ENCODE data around the gene SREBF2. TPM values are rescaled to one million over a fixed set of nuclear protein-coding genes. Genes with fewer than 3 reads are reported as not detected.

Gene SREBF2
- 165 TPM for total RNA-seq

DNA sequence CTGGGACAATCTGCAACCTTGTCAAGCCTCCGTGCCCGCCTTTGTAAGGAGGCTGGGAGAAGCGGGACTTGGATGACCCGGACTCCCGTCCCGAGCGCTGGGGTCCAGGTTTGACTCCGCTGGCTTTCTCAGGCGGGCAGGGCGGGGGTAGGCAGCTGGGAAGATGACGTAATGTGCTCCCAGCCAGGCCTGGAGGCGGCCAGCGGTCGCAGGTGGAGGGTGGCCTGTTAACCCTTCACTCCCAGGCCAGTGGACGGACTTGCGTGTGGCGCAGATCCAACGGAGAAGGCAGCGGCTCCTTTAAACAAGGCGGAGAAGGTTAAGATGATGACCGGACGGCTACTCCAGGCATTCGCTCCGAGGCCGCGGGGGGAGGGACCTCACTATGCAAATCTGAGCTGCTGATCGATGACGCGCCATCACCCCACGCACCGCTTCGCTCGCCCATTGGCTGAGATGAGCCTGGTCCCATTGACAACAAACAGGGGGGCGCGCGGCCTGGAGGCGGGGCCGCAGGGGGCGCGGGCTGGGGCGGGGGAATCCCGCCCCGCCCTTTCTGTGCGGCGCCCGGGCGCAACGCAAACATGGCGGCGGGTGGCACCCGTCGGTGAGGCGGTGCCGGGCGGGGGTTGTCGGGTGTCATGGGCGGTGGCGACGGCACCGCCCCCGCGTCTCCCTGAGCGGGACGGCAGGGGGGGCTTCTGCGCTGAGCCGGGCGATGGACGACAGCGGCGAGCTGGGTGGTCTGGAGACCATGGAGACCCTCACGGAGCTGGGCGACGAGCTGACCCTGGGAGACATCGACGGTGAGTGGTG is at the start of gene SREBF2:
Gene SREBF2, plus strand, starts transcription at position 553 of the 816 bp plus-strand sequence. Its CDS starts 166 bp downstream, at position 719.
- DNase-seq (ENCODE audit: low spot score): peak; percentile 99

DNA sequence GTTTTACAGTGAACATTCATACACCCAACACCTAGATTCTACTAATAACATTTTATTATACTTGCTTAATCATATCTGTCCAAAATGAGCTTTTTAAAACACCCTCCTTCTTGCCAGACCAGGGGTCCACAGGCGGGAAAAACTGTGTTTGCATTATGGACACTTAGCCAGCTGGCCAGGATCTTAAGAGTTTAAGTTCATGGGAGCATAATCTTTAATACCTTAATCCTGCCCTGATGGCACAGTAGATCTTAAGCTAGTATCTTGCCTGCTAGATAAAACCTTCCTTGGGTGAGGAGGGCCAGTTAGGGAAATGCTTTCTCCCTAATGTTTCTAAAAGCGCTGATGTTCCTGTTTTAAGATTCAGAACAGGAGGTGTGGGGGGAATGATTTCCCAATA is 45.6 kb upstream of the SREBF2 start:
- DNase-seq (ENCODE audit: low spot score): no peak

GRCh38 chr22:41793871-41794270 is 39.0 kb upstream of the SREBF2 start:
- DNase-seq (ENCODE audit: low spot score): no peak

- DNase-seq (ENCODE audit: low spot score): no peak
These were observed 34.2 kb upstream of the SREBF2 start for GRCh38 chr22:41798736-41799135.

DNA sequence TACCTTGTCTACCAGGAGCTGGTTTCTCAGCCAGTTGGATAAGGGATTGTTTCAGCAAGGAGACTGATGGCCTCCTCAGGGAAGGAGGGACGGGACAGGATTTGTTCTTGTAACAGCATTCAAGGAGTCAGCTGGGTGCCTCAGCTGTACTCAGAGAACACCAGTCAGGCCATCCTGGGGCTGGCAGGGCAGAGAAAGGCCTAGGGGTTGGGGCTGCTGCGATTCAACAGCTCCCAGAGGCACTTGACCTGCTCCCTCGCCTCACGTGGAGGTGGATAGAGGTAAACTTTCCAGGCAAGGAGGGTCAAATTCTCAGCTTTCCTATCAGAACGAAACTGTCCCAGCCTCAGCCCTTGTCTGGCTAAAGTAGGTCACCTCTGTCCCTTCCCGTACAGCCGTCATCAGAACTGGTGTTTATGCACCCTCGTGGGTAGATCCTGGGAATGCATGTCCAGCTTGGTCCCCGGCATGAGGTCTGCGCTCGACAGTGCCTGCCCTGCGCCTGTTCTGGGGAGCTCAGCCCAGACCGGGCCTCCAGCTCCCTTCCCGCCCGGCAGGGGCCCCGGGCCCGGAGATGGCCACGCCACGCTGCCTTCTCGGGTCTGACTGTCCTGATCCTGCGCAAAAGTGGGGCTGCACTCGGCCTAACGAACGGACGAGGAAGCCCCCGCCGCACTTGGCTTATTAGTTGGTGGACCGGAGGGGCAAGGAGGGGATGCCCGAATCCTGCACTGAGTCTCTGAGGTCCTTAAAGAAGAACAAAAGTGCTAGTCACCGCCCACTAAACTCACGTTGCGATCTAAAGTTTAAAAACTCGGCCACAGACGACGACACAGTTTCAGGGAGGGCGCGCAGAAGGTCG is 33.2 kb upstream of the SREBF2 start:
- DNase-seq (ENCODE audit: low spot score): peak; percentile 53

DNA sequence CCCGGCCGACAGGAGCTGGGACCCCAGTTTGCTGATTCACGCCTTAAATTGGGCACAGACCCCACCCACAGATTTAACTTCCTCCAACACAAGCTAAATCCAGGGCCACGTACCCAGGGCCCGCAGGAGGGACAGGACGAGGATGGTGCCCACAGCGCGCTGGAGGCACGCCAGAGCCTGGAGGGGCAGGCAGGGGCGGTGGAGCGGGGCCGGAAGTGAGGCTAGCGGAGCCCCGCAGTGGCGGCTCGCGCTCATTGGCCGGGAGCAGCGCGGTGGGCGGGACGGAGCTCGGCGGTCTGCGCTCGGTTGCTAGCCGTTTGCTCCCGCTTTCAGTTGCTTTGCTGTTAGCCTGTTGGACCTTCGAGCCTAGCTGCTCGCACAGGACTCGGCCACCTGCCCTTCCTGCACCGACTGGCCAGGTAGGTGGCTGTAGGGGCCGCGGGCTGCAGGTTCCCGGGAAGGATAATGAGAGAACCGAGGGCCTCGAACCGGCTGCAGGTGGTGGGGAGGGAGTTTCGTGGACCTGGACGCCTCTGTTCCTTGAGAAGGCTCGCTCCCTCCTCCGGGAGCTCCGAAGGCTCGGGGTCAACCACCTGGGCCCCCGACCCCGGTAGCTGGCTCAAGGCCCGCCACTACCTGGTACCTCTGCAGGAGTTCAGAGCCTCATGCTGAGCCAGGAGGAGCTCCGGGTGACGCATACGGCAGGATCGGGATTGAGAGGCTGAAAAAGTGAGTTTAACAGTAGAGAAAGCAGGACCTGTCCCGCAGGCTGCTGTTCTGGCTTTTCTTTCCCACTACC is 32.4 kb upstream of the SREBF2 start, which contains the start of gene CCDC134:
Gene CCDC134, plus strand, starts transcription at position 332 of the 799 bp plus-strand sequence. CDS start 8,212 bp downstream, outside the sequence.
- DNase-seq (ENCODE audit: low spot score): peak; percentile 92

DNA sequence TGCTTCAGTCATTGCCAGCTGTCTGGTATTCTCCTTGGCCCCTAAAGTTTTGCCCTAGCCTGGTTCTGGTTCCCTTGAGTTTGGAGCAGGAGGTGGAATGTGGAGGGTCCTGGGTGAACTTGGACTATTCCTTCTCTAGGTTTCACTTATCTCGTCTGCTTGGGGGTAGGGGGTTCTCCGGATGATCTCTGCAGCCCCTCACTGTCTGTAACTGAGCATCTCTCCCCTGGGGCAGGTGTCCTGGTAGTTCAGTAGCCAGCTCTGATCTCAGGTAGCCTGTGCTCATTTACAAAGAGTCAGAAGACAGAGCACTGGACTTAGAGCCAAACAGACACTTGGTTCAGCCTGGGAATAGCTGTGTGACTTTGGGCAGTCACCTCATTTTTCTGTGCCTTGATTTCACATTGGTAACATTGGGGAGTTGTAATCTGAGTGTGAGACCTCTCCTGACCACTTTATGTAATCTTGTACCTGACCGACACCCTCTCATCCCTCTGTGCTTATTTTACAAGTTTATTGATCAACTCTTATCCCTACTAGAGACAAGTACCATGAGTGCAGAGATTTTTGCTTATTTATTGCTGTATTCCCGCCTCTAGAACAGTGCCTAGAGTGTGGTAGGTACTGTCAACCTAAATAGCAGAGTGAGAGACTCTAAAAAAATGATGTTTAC is 31.6 kb upstream of the SREBF2 start:
- no peak for DNase-seq (ENCODE audit: low spot score)

- DNase-seq (ENCODE audit: low spot score): no peak
These were observed 31.0 kb upstream of the SREBF2 start for GRCh38 chr22:41801886-41802285.

DNA sequence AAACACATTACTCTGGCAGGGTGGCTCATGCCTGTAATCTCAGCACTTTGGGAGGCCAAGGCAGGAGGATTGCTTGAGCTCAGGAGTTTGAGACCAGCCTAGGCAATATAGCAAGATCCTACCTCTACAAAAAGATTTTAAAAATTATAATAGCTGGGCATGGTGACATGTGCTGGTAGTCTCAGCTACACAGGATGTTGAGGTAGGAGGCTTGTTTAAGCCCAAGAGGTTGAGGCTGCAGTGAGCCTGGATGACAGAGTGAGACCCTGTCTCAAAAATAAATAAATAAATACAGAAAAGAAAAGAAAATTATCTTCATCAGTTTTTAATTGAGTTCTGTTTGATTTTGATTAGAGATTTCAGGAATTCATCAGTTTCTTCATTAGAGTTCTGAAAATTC is 27.3 kb upstream of the SREBF2 start:
- DNase-seq (ENCODE audit: low spot score): no peak

GRCh38 chr22:41808400-41808799 is 24.5 kb upstream of the SREBF2 start:
- DNase-seq (ENCODE audit: low spot score): no peak

DNA sequence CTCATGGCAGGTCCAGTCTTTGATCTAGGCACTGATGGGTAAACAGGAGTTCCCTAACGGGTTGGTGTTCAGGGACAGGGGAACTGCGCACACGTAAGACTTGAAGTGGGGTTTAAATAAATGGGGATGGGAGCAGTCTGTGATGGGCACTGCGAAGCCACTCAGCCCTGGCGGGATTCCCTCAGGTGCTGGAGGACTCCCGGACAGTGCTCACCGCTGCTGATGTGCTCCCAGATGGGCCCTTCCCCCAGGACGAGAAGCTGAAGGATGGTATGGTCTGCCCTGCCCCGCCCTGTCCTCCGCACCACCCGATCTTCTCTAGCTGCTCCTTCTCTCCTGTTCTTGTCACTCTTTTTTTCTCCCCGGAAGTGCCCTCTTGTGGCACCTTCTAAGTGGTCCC is 22.9 kb upstream of the SREBF2 start:
- DNase-seq (ENCODE audit: low spot score): no peak

- no peak for DNase-seq (ENCODE audit: low spot score)
These were observed 19.9 kb upstream of the SREBF2 start for GRCh38 chr22:41812805-41813545.

DNA sequence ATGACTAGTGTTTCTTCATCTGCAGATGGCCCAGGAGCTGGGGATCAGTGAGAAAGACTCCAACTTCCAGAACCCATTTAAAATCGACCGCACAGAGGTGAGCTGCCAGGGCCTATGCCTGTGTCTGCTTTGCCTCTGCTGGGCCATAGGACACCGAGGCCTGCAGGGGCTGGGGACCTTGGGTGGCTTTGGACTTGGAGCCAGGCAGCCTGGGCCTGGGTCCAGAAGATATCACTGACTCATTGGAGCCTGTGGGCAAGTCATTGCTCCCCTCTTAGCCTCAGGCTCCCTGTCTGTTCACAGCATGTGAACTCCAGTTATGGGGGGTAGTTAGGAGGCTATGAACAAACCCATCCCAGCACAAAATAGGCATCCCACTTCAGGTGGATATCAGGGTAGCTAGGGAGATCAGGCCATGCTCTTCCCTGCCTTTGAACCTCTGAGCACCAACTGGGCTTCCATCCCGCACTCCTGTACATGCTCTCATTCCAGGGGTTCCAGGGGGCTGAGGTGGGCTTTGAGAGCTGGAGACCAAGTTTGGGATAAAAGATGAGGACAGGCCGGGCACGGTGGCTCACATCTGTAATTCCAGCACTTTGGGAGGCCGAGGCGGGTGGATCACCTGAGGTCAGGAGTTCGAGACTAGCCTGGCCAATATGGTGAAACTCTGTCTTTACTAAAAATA is 19.0 kb upstream of the SREBF2 start:
- no peak for DNase-seq (ENCODE audit: low spot score)

- DNase-seq (ENCODE audit: low spot score): no peak
These were observed 17.2 kb upstream of the SREBF2 start for GRCh38 chr22:41815716-41816115.

DNA sequence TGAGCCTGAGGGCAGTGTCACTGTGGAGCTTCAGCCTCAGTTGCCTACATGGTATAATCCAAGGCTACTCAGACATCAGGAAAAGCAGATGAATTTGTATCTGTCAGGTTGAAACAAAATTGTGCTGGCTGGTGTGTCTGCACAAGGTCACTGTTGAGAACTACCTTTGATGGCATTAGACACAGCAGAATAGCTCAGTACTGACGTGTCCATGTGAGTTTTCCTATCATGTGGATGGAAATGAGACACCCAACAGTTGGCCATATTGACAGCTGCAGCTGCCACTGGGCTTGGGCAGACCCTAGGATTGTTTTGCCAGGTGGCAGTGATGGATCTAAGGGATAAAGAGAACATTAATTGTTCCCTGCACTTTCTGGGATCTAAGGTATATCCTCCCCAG is 16.7 kb upstream of the SREBF2 start:
- no peak for DNase-seq (ENCODE audit: low spot score)

GRCh38 chr22:41816871-41817270 is 16.0 kb upstream of the SREBF2 start:
- no peak for DNase-seq (ENCODE audit: low spot score)

GRCh38 chr22:41818011-41818410 is 14.9 kb upstream of the SREBF2 start:
- no peak for DNase-seq (ENCODE audit: low spot score)

GRCh38 chr22:41818596-41818995 is 14.3 kb upstream of the SREBF2 start:
- no peak for DNase-seq (ENCODE audit: low spot score)

DNA sequence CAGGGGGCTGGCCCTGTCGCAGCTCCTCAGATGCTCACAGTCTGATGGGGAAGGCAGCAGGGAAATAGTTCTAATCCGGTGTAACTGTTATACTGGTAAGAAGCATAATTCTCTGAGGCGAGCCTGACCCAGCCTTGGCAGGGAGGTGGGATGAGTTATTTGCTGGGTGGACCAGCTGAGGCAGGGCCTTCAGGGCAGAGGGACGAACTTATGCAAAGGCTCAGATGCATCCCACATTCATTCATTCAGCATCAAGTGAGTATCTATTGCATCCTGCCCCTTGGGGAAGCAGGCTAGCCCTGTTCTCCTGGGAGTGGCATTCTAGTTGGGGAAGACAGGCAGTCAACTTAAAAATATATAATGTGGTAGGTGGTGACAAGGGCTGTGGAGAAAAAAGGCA is 13.6 kb upstream of the SREBF2 start:
- DNase-seq (ENCODE audit: low spot score): no peak

DNA sequence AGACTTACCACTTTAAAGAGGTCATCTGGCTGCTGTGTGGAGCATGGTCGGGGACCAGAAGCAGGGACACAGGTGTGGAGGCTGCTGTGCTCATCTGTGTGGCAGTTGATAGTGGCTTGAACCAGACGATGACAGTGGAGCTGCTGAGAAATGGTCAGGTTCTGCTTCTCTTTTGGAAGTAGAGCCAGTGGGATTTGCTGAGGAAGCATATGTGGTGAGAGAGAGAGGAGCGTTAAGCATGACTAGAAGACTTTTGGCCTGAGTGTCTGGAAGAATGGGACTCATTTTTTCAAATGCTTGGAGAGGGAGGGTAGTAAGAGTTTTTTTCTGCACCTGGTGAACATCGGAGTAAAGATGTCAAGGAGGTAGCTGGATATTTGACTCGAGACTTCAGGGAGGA is 12.5 kb upstream of the SREBF2 start:
- no peak for DNase-seq (ENCODE audit: low spot score)

All from ureter (tissue), 1 donor.